Measurements from ENCODE around the gene CCDC68. TPM values are rescaled to one million over a fixed set of nuclear protein-coding genes. Genes with fewer than 3 reads are reported as not detected.
A peak's percentile ranks its signal among the peaks of the same experiment; 100 is the strongest.

The CCDC68 gene
- total and polyA plus RNA-seq, 2 of the 13 experiments (the other 11 are each of a cell fraction or from before 2014, with no cell fraction given): 4.6 to 13.3 TPM

DNA sequence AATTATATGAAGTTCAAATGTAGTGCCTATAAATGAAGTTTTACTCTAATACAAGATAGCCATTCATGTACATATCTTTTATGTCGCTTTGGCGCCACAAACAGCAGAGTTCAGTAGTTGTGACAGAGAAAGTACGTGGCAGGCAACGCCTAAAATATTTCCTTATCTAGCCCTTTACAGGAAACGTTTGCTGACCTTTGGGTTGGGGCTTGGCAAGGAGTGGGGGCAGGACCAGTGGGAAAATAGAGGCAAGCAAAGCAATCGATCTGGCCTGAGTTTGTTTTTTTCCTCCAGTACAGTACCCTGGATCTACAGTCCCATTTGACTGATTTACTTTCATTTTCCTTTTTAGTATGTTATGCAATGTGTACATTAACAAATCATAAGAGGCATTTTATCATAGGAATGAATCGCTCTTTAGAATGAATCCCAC is 13.1 kb downstream of the CCDC68 start (continued):
- TF ChIP-seq ZFP90 (CRISPR knock-in tag; IDR thresholded peaks at IDR 0.05; ENCODE audit: borderline replicate concordance) (no peak), ZMAT3 (CRISPR knock-in tag; conservative IDR thresholded peaks at IDR 0.05) (0 out of 2 replicates have a peak, but pooled peaks have one; percentile 29), KDM5A (IDR thresholded peaks at IDR 0.05; ENCODE audit: borderline replicate concordance, low read length) (no peak), SNRNP70 (IDR thresholded peaks at IDR 0.05; ENCODE audit: low read depth, low read length) (no peak), PAWR (CRISPR knock-in tag; IDR thresholded peaks at IDR 0.05; ENCODE audit: borderline replicate concordance) (no peak), GPN1 (CRISPR knock-in tag; IDR thresholded peaks at IDR 0.05; ENCODE audit: borderline replicate concordance) (no peak), GTF3A (CRISPR knock-in tag; conservative IDR thresholded peaks at IDR 0.05) (no peak), TBL1XR1 (IDR thresholded peaks at IDR 0.05; ENCODE audit: borderline replicate concordance, low read length, partially characterized antibody) (peak; percentile 63), MTA3 (CRISPR knock-in tag; IDR thresholded peaks at IDR 0.05) (no peak), MED8 (CRISPR knock-in tag; IDR thresholded peaks at IDR 0.05; ENCODE audit: insufficient replicate concordance) (peak; percentile 55), AKAP8 (CRISPR knock-in tag; IDR thresholded peaks at IDR 0.05) (0 out of 2 replicates have a peak, but pooled peaks have one; percentile 30), HDAC2 (CRISPR knock-in tag; IDR thresholded peaks at IDR 0.05) (peak; percentile 93), ZNF75D (CRISPR knock-in tag; IDR thresholded peaks at IDR 0.05; ENCODE audit: borderline replicate concordance) (no peak), ZNF607 (CRISPR knock-in tag; IDR thresholded peaks at IDR 0.05; ENCODE audit: borderline replicate concordance) (no peak), ZNF891 (CRISPR knock-in tag; IDR thresholded peaks at IDR 0.05) (no peak), ZNF878 (CRISPR knock-in tag; IDR thresholded peaks at IDR 0.05) (no peak), ZNF749 (CRISPR knock-in tag; IDR thresholded peaks at IDR 0.05; ENCODE audit: borderline replicate concordance) (no peak), PRMT3 (CRISPR knock-in tag; IDR thresholded peaks at IDR 0.05; ENCODE audit: borderline replicate concordance, low read depth) (no peak), ZNF570 (CRISPR knock-in tag; IDR thresholded peaks at IDR 0.05; ENCODE audit: borderline replicate concordance) (no peak), IRF2 (CRISPR knock-in tag; IDR thresholded peaks at IDR 0.05) (peak; percentile 100), DNMT3B (CRISPR knock-in tag; conservative IDR thresholded peaks at IDR 0.05) (no peak), RORA (CRISPR knock-in tag; IDR thresholded peaks at IDR 0.05) (no peak), ZNF580 (CRISPR knock-in tag; IDR thresholded peaks at IDR 0.05; ENCODE audit: borderline replicate concordance, low read depth) (peak; percentile 88; the same call in 1 of the 2 replicates), ZMYM3 (CRISPR knock-in tag; IDR thresholded peaks at IDR 0.05) (peak; percentile 62; the same call in 1 of the 2 replicates), ZNF503 (CRISPR knock-in tag; IDR thresholded peaks at IDR 0.05) (peak; percentile 72)
- TF ChIP-seq, protein P1, sequence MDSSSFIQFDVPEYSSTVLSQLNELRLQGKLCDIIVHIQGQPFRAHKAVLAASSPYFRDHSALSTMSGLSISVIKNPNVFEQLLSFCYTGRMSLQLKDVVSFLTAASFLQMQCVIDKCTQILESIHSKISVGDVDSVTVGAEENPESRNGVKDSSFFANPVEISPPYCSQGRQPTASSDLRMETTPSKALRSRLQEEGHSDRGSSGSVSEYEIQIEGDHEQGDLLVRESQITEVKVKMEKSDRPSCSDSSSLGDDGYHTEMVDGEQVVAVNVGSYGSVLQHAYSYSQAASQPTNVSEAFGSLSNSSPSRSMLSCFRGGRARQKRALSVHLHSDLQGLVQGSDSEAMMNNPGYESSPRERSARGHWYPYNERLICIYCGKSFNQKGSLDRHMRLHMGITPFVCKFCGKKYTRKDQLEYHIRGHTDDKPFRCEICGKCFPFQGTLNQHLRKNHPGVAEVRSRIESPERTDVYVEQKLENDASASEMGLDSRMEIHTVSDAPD (CRISPR knock-in tag; IDR thresholded peaks at IDR 0.05): peak; percentile 90
- TF ChIP-seq, protein P2, sequence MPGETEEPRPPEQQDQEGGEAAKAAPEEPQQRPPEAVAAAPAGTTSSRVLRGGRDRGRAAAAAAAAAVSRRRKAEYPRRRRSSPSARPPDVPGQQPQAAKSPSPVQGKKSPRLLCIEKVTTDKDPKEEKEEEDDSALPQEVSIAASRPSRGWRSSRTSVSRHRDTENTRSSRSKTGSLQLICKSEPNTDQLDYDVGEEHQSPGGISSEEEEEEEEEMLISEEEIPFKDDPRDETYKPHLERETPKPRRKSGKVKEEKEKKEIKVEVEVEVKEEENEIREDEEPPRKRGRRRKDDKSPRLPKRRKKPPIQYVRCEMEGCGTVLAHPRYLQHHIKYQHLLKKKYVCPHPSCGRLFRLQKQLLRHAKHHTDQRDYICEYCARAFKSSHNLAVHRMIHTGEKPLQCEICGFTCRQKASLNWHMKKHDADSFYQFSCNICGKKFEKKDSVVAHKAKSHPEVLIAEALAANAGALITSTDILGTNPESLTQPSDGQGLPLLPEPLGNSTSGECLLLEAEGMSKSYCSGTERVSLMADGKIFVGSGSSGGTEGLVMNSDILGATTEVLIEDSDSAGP (CRISPR knock-in tag; IDR thresholded peaks at IDR 0.05; ENCODE audit: borderline replicate concordance): no peak

Measured in HepG2 (cell line).